Smooth muscle cell (in vitro differentiated cells): ENCODE results near the gene ARHGAP15. TPM values are rescaled to one million over a fixed set of nuclear protein-coding genes. Genes with fewer than 3 reads are reported as not detected.

Source experiments
- DNase-seq: peaks from one replicate; lab custom pipeline; 2025; ENCODE audit not compliant: unreplicated experiment; lab: John Stamatoyannopoulos, UW
- H2AFZ ChIP-seq: fragments of 200-600 bp; sonication (generic); 2 replicates; pipeline ENCODE4 v1.6.0; 2016; ENCODE audit warnings: antibody characterized with exemption, low read depth, mild to moderate bottlenecking
- H3F3A ChIP-seq: fragments of 200-600 bp; sonication (generic); 2 replicates; pipeline ENCODE4 v1.6.0; 2017; ENCODE audit warnings: antibody characterized with exemption, low read depth
- H3K27ac ChIP-seq: fragments of 200-600 bp; sonication (generic); 2 replicates; pipeline ENCODE4 v1.5.1; 2016; ENCODE audit warnings: low read depth, mild to moderate bottlenecking
- H3K27me3 ChIP-seq: fragments of 200-600 bp; sonication (generic); 2 replicates; pipeline ENCODE4 v1.6.1; 2016; ENCODE audit warnings: low read depth, mild to moderate bottlenecking
- H3K36me3 ChIP-seq: fragments of 200-600 bp; sonication (generic); 2 replicates; pipeline ENCODE4 v1.5.1; 2016; ENCODE audit warnings: low read depth
- H3K4me1 ChIP-seq: fragments of 200-600 bp; sonication (generic); 2 replicates; pipeline ENCODE4 v1.5.1; 2016; ENCODE audit warnings: low read depth
- H3K4me2 ChIP-seq: fragments of 200-600 bp; sonication (generic); 2 replicates; pipeline ENCODE4 v1.6.0; 2016; ENCODE audit warnings: mild to moderate bottlenecking
- H3K4me3 ChIP-seq: fragments of 200-600 bp; sonication (generic); 2 replicates; pipeline ENCODE4 v1.5.1; 2016; ENCODE audit warnings: mild to moderate bottlenecking
- H3K79me2 ChIP-seq: fragments of 200-600 bp; sonication (generic); 2 replicates; pipeline ENCODE4 v1.6.0; 2016; ENCODE audit warnings: low read depth, mild to moderate bottlenecking
- H3K9ac ChIP-seq: fragments of 200-600 bp; sonication (generic); 2 replicates; pipeline ENCODE4 v1.6.0; 2016; ENCODE audit warnings: low read depth
- H3K9me3 ChIP-seq: fragments of 200-600 bp; sonication (generic); replicated peaks from 2 replicates; pipeline ENCODE4 v1.5.1; 2016; ENCODE audit warnings: low read depth
- H4K20me1 ChIP-seq: fragments of 200-600 bp; sonication (generic); 2 replicates; pipeline ENCODE4 v1.6.0; 2016; ENCODE audit warnings: low read depth
- CTCF ChIP-seq: fragments of 200-600 bp; sonication (generic); IDR thresholded peaks from 2 replicates; pipeline ENCODE4 v1.5.1; 2017; ENCODE audit warnings: borderline replicate concordance, mild to moderate bottlenecking, antibody characterized with exemption; ENCODE audit not compliant: insufficient read depth, poor library complexity, severe bottlenecking
- whole genome bisulfite sequencing: methylation state at CpG from one replicate; pipeline ENCODE4 v1.1.7; 2016; ENCODE audit warnings: low lambda C conversion rate; 5-methylcytosine and 5-hydroxymethylcytosine counted together
- polyA plus RNA-seq: library from polyadenylated mRNA; unstranded; fragments of >200 nt; fragmentation: Nextera tagmentation; extraction: Ambion mirVana; gene quantifications from 2 replicates; pipeline ENCODE4 v1.2.1, GENCODE V29; 2016
- total RNA-seq: library from RNA; depleted of rRNA; stranded (reverse); fragments of >200 nt; gene quantifications from 2 replicates; pipeline ENCODE4 v1.2.3, GENCODE V29; 2014

Gene ARHGAP15
- total and polyA plus RNA-seq, 2 experiments from 2014 or later = not detected

DNA sequence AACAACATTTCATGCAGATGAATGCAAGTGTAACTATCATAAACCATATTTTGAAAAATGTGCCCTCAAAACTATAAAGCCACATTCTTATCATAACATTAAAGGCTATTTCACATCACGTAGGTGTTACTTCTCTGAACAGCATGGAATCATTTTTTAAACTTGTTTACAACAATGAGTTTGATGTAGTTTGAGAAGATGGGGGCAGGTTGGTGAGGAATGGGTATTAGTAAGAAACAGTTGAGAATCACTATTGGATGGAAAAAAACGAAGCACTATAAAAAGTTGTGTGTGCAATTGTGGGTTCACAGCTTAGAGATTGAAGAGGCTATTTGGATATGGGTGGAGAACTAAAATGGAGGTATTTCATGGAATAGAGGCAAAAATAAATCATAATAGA, 569.1 kb downstream of the ARHGAP15 start:
- Histone ChIP-seq H3K27me3 (no peaks in the 10 kb centered on the region), H3K4me3 (no peak overlapping the region), H3K79me2 (no peaks in the 10 kb centered on the region), H3K27ac (no peak overlapping the region), H3F3A (no peaks in the 10 kb centered on the region), H3K4me2 (no peak overlapping the region), H3K4me1 (peaks cover 10% of the 10 kb centered on the region), H3K9me3 (no peaks in the 10 kb centered on the region), H3K9ac (no peak overlapping the region), H4K20me1 (no peaks in the 10 kb centered on the region), H2AFZ (no peak overlapping the region), H3K36me3 (no peaks in the 10 kb centered on the region)
- TF ChIP-seq CTCF = no peak
- 93% methylated on average over 2 of the region's 2 CpGs for WGBS
- DNase-seq = no peak

DNA sequence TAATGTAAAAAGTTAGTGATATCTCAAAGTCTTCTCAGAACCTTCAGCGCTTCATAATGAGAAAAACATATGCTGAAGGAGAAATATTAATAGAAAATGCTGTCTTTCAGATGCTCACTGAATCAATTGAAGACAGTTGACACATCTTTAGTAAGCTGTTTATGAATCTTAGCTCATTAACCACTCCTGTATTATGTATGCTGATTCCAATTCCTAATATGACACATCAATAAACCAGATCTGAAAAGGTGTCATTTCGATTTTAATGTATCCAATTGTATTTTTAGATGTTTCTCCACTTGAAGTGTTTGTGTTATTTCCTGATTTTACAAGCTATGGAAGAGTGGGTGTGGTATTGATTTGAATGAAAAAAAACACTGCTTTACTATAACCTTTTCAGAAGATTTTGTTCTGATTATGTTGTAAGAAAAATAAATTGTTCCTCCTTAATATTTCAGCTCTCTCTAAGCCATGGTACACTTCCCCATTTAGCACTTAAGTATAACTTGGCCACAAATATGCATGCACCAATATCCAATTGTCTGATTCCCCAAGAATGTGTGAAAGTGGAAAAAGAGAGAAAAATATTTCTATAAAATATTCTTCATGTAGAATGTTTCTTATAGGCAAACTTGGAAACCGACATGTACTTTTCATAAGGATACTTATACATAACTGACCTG, 569.8 kb downstream of the ARHGAP15 start:
- no peaks in the 10 kb centered on the region for H3K27me3 ChIP-seq
- peaks cover 10% of the 10 kb centered on the region for H3K4me1 ChIP-seq
- no peak overlapping the region for H3K4me3 ChIP-seq
- no peak overlapping the region for H3K4me2 ChIP-seq
- no peak overlapping the region for H3K27ac ChIP-seq
- no peaks in the 10 kb centered on the region for H4K20me1 ChIP-seq
- H2AFZ ChIP-seq = no peak overlapping the region
- TF ChIP-seq CTCF = no peak
- H3K9ac ChIP-seq = no peak overlapping the region
- no peaks in the 10 kb centered on the region for H3K79me2 ChIP-seq
- 95% methylated on average over 3 of the region's 3 CpGs for WGBS
- H3K36me3 ChIP-seq = no peaks in the 10 kb centered on the region
- H3K9me3 ChIP-seq = no peaks in the 10 kb centered on the region
- DNase-seq = no peak
- H3F3A ChIP-seq = no peaks in the 10 kb centered on the region

DNA sequence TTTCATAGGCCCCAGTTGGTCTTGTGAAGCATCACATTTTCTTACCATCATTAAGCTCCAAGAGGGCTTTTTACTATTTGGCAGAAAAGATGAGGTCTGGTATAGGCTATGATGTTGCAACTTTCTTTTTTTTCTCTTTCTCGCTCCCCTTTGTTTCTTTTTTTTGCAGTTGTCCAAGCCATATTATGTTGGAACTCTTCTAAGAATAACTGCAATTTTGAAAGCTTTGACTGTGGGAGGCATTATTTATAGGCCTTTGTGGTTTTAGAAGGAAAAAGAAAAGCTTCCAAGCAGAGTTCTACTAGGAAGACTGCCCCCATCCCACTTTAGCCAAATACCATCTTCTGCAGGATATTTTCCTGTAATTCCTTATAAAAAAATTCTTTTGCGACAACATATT, 571.6 kb downstream of the ARHGAP15 start:
- H2AFZ ChIP-seq = no peak overlapping the region
- H3K9me3 ChIP-seq = no peaks in the 10 kb centered on the region
- 77% methylated on average over 2 of the region's 2 CpGs for WGBS
- no peak for DNase-seq
- H3K79me2 ChIP-seq = no peaks in the 10 kb centered on the region
- H3K36me3 ChIP-seq = no peaks in the 10 kb centered on the region
- H3K4me1 ChIP-seq = no peaks in the 10 kb centered on the region
- no peak for TF ChIP-seq CTCF
- no peak overlapping the region for H3K27ac ChIP-seq
- H3K4me2 ChIP-seq = peak overlapping the region; percentile 4
- H3F3A ChIP-seq = peaks cover 5% of the 10 kb centered on the region
- H3K9ac ChIP-seq = no peak overlapping the region
- no peaks in the 10 kb centered on the region for H3K27me3 ChIP-seq
- no peak overlapping the region for H3K4me3 ChIP-seq
- no peaks in the 10 kb centered on the region for H4K20me1 ChIP-seq

DNA sequence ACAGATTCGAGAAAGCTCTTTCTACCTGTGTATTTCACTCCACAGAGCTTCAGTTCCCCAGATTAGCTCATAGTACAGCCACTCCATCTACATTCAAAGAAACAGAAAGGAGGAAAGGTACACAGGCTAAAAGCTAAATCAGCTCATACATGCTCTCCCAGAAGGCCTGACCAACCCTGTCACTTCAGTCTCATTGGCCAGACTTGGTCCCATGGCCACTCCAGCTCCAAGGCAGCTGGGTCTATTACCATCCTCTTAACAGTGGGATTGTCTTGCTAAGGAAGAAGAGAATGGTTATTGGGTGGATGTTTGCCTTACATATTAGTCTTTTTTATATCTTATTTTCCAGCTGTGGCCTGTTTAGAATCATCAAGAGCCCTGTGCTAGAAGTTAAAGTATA, 572.6 kb downstream of the ARHGAP15 start:
- TF ChIP-seq CTCF = no peak
- no peak overlapping the region for H3K9ac ChIP-seq
- no peaks in the 10 kb centered on the region for H3K36me3 ChIP-seq
- H3K9me3 ChIP-seq = no peaks in the 10 kb centered on the region
- WGBS = 94% methylated on average over 1 of the region's 1 CpG
- no peak for DNase-seq
- no peaks in the 10 kb centered on the region for H3K4me1 ChIP-seq
- no peak overlapping the region for H3K4me3 ChIP-seq
- H3K4me2 ChIP-seq = no peak overlapping the region
- H4K20me1 ChIP-seq = no peaks in the 10 kb centered on the region
- H3F3A ChIP-seq = peaks cover 10% of the 10 kb centered on the region
- no peaks in the 10 kb centered on the region for H3K79me2 ChIP-seq
- H3K27me3 ChIP-seq = no peaks in the 10 kb centered on the region
- H3K27ac ChIP-seq = no peak overlapping the region
- no peak overlapping the region for H2AFZ ChIP-seq
